Stimulated activated CD8-positive, alpha-beta memory T cell treated with anti-CD3 and anti-CD28 coated beads, Interleukin-2, amount 100 ng/mL, for 48 hours (primary cell): ENCODE measurements around the gene GTF3C1.
"Not testable (repeated sequence)": the region's sequence is repeated elsewhere in the genome, so short reads cannot be mapped to it uniquely, and the experiment has no call there.

Source experiments
- DNase-seq, 2 donors: peaks; one replicate each; pipeline ENCODE4 v3.0.0-alpha.2; 2020; ENCODE audit warnings: low read depth in 2 of 2

The GTF3C1 gene

DNA sequence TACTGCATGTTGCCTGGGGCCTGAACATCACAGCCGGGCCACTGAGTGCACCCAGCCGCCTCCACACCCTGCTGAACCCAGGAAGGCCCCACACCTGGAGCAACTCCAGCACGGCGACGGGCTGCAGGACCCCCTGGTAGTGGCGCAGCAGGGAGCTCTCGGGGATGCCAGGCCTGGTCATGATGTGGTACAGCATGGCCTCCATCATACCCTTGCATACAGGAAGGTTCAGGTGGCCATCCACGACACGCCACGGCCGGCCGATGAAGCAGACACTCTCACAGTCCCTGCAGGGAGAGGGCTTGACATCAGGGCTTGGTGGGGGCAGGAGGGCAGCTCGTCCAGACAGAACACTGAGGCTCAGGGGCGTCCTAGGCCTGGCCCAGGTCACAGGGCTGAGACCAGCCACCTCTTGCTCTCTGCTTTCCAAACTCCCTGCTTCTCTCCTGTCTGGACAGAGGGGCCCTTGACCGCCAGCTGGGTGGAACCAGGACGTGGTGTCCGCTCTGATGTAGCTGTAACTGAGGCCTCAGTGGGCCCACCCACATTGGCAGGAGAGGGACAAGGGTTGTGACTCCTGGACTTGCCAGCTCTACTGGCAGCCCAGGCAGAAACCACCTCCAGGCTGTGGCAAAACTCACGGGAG, 87.4 kb downstream of the GTF3C1 start:
- no peak for DNase-seq

DNA sequence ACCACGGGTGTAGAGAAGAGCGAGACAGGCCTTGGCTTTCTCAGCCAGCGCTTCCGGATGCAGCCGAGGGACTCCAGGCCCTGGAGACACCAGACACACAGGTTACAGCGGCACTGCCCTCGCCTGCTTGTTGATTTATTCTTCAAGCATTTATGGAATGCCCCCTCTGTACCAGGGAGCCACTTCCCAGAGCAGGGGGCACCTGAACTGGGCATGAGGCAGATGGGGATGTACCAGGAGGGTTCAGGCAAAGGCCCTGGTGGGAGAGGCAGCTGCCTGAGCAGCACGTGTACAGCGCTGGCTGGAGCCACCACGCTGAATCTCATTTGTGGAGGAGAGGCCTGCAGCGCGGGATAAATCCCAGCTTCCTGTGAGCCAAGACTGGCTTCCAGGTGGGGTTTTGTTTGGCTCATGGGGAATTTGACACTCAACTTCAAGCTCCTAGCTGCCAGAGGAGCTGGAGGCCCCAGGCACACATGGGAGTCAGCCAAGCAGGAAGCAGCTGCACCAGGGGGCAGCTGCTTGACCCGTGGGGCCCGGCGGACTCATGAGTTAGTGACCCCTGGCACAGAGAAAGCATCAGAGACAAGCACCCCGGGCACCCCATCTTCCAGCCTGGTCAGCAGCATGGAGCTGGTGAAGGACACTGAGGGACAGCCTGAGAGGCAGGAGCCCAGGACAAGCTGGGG, 88.1 kb downstream of the GTF3C1 start:
- no peak for DNase-seq

DNA sequence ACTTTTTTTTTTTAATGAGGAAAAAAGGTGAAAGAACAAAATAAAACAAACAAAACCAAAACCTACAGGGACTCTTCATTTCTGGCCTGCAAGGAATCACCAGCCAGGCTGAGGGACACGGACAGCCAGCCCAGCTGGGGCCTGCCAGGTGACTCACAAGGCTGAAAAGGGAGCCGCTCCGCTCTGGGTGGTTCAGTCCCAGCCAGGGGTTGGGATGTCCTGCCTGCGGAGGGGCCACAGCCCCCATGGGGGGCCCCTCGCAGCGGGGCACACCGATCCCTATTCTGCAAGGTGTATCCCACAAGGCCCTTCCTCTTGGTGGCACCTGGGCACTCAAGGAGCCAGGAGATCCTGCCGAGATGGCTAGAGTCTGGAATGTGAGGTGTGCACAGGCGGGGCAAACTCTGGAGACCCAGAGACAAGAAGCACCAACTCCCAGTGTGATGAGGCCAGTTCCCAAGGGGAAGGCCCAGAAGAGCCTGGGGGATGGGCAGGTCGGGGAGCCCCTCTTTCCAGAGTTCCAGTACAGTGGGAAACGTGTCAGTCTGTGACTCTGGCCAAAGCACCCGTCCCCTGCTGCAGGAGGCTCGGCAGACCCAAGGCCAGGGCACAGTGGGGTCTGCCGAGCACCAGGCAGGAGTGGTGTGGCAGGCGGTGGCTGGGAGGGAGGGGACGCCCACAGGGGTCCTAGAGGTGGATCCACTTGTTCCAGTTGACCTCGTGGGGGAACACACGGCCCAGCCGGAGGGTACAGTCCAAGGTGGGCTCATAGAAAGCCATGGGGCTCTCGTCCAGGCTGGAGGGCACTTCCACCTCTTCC, 88.8 kb downstream of the GTF3C1 start:
- DNase-seq: no peak

DNA sequence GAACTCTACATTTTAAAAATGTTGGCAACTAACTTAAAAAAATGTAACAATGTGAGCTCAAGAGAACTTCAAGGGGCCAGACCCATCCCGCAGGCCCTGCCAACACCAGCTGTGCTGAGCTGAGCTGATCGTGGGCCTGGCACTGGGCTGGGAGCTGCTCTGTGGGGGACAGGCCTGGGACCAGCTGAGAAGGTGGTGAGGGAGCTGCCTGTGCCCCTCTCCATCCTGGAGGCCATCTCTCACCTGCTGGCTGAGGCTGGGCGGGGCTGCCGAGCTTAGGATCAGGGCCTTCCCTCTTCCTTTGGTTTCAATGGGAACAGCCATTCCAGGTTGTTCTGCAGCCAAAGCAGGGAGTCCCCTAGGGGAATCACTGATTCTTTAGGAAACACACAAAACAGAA, 89.5 kb downstream of the GTF3C1 start:
- no peak for DNase-seq

DNA sequence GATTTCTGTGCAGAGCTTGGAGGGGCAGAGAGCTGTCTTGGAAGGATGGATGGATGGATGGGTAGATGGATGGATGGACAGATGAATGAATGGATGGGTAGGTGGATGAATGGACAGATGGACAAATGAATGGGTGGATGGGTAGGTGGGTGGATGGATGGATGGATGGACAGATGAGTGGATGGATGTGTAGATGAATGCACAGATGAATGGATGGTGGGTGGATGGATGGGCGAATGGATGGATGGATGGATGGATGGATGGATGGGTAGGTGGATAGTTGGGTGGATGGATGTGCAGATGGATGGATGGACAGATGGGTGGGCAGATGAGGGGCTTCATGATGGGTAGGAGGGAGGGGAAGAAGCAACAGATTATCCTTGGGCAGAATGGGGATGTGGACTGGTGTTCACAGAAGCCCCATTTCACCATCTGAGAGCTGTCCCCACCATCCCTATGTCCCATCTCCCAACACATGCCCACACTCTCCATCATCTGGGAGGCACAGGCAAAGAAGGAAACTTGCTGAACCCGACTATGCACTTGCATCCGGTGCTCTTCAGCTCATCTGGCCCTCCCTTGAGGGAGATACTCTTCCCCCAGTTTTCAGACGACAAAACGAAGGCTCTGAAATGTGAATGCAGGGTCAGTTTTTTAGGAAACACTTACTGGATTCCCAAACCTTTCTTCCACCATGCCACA, 90.6 kb downstream of the GTF3C1 start:
- DNase-seq: no peak

DNA sequence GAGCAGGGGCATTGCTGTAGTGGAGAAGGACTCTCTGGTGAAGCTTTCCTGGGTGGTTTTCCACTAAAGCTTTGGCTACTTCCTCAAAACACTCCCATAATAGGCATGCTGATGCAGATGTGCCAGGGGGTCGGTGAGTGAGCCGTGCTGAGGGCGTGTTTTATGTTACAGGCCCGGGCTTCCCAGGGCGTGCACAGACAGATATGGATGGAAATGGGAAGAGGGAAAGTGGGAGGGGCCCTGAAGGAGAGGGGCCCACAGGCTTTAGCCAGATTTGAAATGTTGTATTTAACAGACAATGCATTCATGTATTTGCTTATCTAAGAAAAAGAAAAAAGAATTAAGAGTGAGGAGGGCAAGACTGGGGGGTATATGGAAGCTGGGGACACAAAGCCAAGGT, 91.5 kb downstream of the GTF3C1 start:
- DNase-seq: no peak

DNA sequence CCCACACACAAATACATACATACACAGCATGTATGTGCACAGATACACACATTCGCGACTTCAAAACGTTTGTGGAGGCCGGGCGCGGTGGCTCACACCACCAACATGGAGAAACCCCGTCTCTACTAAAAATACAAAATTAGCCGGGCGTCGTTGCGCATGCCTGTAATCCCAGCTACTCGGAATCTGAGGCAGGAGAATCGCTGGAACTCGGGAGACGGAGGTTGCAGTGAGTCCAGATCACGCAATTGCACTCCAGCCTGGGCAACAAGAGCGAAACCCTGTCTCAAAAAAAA, 92.2 kb downstream of the GTF3C1 start:
- not testable (repeated sequence) for DNase-seq

DNA sequence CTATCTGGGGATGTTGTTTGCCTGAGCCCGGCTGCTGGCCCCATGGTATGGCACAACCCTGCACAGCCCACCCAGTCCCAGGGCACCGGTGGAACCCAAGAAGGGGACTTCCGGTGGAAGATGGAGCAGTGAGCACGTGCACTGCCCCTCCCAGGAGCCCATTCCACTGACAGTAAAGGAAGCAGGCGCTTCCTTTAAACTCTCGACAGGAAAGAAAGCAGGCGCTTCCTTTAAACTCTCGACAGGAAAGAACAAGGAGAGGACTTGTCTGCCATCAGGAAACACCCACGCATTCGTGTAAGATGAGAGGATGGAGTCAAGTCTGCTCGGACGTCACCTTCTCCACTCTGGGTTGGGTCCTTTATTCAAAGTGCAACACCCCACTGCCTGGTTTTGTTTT, 94.0 kb downstream of the GTF3C1 start:
- no peak for DNase-seq

DNA sequence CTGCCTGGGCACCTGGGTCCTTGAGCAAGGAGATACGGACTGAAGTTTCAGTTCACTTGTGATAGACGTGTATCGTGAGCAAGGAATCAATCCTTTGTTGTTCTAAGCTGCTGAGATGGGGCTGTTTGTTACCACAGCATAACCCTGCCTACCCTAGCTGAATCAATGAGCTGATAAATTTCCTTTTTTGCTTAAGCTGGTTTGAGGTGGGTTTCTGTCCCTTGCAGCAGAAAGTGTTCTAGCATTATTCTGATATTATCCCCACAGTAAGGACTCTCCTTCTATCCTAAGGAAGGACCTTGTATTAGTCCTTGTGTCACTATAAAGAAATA, 96.3 kb downstream of the GTF3C1 start:
- no peak for DNase-seq

DNA sequence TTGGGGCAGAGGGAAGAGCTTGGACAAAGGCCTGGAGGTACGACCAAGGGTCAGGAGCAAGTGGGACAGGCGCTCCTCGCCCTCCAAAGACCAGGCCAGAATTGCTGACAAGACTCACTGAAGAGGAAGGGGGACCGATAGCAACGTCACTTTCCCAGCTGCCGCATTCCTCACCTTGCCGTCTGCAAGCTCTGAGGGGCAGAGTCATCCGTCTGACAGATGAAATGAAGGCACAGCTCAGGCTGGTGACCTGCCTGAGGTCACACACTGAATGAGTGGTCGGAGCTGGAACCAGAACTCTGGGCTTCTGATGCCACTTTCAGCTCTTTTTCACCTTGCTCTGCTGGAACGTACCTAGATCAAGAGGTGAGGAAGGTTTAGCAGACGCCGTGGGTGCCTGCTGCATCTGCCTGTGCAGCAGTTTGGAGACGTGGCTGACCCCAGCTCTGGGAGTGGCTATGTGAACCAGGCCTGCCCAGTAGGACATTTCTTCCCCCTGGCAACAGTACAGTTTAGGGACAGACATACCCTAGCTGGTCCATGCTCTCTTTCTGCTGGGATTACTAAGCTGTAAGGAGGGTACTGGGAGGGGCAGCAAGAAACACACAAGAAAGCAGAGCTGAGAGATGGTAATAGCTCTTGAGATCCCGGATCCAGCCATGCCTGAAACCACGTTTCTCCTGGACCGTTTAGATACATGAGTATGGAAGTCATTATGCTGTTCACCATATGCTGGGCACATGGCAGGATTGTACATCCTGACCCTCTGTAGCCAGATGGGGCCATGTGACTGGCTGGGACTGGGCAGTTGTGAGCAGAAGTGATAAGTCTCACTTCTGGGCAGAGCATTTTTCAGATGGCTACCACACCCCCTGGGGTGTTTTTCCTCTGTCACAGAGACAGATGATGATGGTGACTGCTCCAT, 96.9 kb downstream of the GTF3C1 start:
- no peak for DNase-seq

DNA sequence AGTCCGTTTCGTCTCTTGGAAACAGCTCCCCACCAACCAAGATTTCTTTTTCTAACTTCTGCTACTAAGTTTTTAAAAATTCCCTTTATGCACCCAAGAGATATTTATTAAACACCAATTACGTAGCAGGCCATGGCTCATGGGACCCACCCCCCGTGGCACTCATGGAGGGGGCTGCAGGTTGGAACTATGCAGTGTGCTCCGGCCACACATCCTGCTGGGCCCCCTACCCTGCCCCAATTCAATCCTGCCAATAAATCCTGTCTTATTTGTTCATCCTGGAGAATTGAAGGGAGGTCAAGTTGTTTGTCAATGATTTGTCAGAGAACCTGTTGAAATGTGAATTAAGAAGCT, 99.5 kb downstream of the GTF3C1 start:
- DNase-seq: no peak

DNA sequence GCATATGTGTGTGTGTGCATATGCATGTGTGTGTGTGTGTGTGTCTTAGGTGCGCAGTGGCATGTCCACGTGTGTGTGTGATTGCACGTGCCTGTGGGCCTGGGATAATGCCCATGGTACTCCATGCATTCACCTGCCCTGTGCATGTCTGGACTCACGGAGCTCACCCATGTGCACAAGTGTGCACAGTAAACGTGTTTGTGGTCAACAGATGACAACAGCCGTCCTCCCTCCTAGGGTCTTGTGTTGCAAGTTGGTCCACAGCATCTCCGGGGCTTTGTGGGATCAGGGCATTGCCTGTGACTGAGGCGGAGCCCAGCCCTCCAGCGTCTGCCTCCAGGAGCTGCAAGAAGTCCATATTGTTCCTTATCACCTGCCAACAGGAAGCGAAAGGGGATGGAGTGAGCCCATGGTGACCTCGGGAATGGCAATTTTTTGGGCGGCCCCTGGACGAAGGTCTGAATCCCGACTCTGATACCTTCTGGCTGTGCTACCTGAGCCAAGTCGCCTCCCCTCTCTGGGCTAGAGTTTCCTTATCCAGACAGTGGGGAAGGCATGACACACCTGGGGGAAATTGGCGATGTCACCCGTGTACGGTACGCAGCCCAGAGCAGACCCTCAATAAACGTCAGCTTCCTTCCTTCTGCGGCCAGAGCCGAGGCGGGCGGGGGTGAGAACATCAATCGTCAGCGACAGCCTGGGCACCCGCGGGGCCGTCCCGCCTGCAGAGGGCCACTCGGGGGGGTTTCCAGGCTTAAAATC, 100.1 kb downstream of the GTF3C1 start:
- peak; percentile 80 to 87 for DNase-seq

DNA sequence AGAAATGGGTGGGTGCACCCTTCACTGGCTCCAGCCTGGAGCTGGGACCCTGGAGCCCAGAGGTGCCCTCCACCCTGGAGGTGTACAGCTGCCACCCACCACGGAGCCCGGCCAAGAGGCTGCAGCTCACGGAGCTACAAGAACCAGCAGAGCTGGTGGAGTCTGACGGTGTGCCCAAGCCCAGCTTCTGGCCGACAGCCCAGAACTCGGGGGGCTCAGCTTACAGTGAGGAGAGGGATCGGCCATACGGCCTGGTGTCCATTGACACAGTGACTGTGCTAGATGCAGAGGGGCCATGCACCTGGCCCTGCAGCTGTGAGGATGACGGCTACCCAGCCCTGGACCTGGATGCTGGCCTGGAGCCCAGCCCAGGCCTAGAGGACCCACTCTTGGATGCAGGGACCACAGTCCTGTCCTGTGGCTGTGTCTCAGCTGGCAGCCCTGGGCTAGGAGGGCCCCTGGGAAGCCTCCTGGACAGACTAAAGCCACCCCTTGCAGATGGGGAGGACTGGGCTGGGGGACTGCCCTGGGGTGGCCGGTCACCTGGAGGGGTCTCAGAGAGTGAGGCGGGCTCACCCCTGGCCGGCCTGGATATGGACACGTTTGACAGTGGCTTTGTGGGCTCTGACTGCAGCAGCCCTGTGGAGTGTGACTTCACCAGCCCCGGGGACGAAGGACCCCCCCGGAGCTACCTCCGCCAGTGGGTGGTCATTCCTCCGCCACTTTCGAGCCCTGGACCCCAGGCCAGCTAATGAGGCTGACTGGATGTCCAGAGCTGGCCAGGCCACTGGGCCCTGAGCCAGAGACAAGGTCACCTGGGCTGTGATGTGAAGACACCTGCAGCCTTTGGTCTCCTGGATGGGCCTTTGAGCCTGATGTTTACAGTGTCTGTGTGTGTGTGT, 100.9 kb downstream of the GTF3C1 start:
- no peak for DNase-seq

DNA sequence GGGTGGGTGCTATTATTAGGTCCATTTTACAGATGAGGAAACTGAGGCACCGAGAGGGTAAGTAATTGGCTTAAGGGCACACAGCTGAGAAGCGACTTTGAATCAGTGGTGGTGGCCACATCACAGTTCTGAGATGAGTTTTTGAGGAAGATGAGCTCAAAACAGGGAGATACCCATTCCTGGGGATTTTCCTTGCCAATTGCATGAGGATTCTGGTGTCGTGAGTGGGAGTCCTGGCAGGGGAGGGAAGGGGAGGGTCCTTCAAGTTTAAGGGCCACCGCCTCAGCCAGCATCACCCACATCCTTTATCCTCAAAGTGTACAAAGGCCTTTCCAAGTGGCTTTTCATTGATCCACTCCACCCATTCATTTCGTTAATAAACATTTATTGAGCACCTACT, 102.4 kb downstream of the GTF3C1 start:
- DNase-seq: no peak

DNA sequence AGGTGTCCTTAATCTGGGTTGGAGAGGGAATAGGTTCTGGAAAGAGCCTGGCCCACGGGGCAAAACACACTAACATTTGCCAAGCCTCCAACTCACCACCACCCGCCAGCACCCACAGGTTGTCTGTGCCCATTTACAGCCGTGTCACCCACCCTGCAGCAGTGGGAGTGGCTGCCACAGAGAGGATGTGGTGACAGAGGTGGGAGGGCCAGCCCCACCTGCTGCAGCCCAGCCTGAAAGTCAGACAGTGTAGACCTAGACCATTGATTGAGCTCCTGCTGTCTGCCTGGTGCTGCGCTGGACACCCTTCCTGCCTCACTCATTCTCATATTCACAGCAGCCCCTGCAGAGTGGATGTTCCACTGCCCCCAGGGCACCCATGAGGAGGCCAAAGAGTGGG, 103.0 kb downstream of the GTF3C1 start:
- DNase-seq: peak; percentile 34 to 43

DNA sequence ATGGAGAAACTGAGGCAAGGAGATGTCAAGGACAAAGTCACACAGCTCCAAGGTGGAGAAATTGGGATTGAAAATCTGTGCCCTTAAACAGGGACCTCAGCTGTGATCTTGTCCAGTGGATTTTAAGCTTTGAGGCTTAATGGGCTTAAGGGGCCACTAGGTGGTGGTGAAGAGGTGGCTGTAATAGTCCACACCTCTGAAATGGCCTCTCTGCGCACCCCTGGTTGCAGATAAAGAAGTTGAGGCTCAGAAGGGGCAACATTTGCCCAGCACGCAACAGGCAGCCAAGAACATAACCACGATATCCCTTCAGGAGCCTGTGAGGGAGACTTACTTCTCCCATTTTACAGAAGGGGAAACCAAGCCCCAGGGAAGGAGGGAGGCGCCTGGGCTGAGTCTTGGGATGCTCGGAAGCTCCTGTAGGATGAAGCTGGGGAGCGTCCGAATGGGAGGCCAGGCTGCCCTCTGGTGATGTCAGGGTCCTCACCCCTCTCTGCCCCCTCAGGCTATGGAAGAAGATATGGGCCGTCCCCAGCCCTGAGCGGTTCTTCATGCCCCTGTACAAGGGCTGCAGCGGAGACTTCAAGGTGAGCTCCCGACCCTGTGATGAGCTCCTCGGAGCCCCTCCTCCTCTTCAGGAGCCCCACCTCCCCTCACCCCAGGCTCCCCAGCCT, 104.1 kb downstream of the GTF3C1 start:
- no peak for DNase-seq

DNA sequence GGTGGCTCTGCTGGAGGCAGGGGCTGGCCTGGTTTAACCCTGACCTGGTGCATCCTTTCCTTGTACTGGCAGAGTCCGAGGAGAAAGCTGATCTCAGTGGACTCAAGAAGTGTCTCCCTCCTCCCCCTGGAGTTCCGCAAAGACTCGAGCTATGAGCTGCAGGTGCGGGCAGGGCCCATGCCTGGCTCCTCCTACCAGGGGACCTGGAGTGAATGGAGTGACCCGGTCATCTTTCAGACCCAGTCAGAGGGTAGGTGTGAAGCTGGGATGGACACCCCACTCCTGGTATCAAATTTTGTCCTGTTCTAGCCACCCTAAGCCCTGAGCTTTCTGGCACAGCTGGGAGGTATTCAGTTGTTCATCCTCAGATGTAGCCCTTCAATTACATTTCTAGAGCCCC, 105.2 kb downstream of the GTF3C1 start:
- no peak for DNase-seq

DNA sequence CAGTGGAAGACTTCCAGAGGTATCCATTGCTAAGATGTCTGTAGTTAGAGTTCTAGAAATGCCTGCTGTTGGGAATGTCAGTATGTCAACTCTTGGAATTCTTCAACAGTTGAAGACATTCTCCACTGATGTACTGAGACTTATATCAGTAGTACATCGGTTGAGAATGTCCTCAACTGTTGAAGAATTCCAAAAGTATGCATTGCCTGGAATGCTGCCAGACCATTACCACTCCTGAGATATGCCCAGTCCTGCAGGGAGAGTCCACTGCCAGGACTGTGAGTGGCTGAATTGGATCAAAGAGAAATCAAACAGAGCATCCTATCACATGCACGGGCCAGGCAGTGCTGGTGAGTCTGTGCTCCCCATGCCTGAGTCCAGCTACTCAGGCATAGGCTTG, 105.7 kb downstream of the GTF3C1 start:
- no peak for DNase-seq

DNA sequence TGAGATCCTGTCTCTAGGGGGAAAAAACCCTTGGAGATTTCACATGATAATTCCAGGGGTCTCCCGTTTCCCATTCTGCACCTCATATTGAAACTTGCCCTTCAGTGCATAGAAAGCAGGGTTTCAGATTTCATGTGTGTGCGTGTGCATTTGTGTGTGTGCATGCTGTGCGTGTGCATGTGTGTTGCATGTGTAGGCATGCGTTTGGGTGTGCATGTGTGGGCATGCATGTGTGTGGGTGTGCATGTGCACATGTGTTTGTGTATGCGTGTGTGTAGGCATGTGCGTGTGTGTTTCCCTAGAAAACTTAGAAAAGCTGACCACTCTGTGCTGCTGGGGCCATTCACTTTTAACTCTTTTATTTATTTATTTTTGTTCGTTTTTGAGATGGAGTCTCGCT, 107.7 kb downstream of the GTF3C1 start:
- no peak for DNase-seq
